Gastrocnemius medialis (tissue), 4 donors: ENCODE data around the gene ZMYND8.

ENCODE experiments used
- POLR2A ChIP-seq, 2 donors: fragments of 450-650 bp; IDR thresholded peaks; one replicate each; pipeline ENCODE4 v1.6.1; 2017; ENCODE audit warnings: antibody characterized with exemption in 2 of 2, mild to moderate bottlenecking in 2 of 2, moderate library complexity in 2 of 2
- TF ChIP-seq, protein P1 (sequence below), 5 experiments: fragments of 450-650 bp in 3 of 5; fragments of 200-600 bp in 2 of 5; sonication (generic) in 2 of 5; IDR thresholded peaks in 4 of 5; conservative IDR thresholded peaks in 1 of 5; 1 replicate in 4 of 5; 2 replicates in 1 of 5; pipeline ENCODE4 v1.5.1; 2016 to 2019; ENCODE audit warnings: antibody characterized with exemption in 5 of 5, mild to moderate bottlenecking in 3 of 5, moderate library complexity in 3 of 5

DNA sequence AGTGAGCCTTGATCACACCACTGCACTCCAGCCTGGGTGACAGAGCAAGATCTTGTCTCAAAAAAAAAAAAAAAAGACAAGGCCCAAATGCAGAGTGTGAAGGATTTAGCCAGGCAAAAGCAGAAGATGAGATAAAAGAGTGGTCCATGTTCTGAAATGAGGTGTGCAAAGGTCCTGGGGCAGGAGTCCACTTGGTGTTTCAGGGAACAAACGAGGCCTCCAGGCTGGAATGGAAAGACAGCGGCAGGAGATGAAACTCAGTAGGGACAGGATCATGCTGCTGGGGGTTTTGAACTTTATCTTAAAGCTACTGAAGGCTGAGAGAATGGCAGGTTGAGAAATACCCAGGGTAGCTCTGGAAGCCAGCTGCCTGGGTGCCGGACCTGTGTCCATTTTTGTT lies 178.2 kb downstream of the ZMYND8 start:
- TF ChIP-seq POLR2A (IDR thresholded peaks at IDR 0.05): no peak
- TF ChIP-seq, protein P1, sequence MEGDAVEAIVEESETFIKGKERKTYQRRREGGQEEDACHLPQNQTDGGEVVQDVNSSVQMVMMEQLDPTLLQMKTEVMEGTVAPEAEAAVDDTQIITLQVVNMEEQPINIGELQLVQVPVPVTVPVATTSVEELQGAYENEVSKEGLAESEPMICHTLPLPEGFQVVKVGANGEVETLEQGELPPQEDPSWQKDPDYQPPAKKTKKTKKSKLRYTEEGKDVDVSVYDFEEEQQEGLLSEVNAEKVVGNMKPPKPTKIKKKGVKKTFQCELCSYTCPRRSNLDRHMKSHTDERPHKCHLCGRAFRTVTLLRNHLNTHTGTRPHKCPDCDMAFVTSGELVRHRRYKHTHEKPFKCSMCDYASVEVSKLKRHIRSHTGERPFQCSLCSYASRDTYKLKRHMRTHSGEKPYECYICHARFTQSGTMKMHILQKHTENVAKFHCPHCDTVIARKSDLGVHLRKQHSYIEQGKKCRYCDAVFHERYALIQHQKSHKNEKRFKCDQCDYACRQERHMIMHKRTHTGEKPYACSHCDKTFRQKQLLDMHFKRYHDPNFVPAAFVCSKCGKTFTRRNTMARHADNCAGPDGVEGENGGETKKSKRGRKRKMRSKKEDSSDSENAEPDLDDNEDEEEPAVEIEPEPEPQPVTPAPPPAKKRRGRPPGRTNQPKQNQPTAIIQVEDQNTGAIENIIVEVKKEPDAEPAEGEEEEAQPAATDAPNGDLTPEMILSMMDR (IDR thresholded peaks at IDR 0.05 in 4 of 5, conservative IDR thresholded peaks at IDR 0.05 in 1 of 5): no peak
